DMS79 (cell line): ENCODE measurements around the gene CST8.

Source experiments
- DNase-seq: peaks from one replicate; lab custom pipeline; 2025; lab: John Stamatoyannopoulos, UW

Gene CST8

GRCh38 chr20:23476015-23476754, 14.7 kb upstream of the CST8 start:
- no peak for DNase-seq

DNA sequence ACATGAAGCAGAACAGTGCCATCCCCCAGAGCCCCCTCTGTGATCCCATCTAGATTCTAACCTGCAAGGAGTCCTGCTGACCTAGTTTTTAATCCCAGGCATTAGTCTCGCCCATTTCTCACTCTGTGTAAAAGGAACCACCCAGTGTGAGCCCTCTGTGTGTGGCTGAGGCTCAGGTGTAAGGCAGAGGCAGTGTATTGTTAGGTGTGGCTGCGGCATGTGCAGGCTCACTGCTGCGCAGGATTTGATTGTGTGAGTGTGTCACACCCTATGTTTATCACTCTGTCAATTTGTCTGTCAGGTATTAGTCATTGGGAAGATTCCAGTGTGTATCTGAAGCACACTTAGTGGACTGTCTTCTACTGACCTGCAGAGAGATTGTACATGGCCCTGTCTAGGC, 13.7 kb upstream of the CST8 start:
- no peak for DNase-seq

GRCh38 chr20:23479043-23479442, 11.9 kb upstream of the CST8 start:
- no peak for DNase-seq

DNA sequence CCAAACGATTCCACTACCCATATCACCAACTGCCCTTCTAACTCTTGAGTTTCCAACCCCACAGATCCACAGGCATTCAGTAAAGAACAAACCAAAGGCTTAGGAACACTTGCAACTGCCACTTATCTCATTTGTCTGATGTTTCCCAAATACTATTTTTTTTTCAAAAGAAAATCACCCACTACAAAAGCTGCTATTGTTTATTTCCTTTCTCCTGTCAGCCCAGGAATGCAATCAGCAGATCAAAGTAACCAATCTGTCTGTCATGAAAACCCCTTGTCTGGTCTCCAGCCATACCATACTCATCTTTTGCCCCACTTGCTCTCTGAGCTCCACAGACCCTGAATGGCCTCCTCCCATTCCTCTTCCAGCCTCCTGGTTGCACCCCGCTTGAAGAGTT, 8.8 kb upstream of the CST8 start:
- no peak for DNase-seq

- DNase-seq = no peak
Observed at GRCh38 chr20:23484081-23484480, 6.8 kb upstream of the CST8 start.

DNA sequence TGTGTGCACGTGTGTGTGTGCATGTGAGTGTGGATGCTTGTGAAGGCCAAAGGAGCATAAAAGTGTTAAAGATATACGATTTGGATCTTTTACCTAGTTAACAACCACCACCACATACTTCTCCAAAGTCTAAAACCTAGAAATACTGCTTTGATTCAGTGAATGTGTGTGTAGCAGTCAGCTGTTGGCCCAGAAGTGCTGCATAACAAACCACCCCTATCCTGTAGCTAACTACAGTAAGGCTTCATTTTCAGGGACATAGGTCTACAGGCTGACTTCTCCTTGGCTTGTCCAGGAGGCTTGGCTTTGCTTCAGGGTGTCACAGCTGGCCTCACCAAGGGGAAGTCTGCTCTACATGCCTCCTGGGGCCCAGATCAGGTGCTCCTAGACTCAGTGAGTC, 2.4 kb upstream of the CST8 start:
- no peak for DNase-seq

- no peak for DNase-seq
Observed at GRCh38 chr20:23488996-23489395, 1.9 kb upstream of the CST8 start.

DNA sequence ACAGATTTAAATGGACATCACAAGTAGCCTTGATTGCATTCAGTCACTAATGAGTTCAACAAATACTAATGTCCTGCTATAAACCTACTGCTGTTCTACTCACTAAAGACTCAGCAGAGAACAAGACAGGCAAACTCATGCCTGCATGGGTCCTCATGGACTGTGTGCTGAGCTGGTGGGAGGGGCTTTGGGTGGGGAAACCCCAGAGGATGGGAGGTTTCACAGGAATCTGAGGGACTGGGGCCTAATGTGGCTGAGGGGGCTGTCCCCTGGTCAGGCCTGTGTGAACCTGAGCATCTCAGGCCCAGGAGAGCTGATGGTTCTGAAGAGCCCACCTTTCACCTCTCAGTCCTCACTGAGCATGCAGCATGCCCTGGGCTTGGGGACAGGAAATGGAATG, 1.4 kb downstream of the CST8 start:
- no peak for DNase-seq

- no peak for DNase-seq
Observed at GRCh38 chr20:23493172-23493772, 2.4 kb downstream of the CST8 start.

DNA sequence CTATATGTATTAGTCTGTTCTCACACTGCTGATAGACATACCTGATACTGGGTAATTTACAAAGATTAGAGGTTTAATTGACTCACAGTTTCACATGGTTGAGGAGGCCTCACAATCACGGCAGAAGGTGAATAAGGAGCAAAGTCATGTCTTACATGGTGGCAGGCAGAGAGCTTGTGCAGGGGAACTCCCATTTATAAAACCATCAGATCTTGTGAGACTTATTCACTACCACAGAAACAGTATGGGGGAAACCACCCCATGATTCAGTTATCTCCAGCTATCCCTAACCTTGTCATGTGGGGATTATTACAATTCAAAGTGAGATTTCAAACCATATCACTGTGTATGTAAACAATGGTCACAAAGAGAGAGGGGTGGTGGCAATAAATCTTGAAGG, 6.6 kb downstream of the CST8 start:
- no peak for DNase-seq

DNA sequence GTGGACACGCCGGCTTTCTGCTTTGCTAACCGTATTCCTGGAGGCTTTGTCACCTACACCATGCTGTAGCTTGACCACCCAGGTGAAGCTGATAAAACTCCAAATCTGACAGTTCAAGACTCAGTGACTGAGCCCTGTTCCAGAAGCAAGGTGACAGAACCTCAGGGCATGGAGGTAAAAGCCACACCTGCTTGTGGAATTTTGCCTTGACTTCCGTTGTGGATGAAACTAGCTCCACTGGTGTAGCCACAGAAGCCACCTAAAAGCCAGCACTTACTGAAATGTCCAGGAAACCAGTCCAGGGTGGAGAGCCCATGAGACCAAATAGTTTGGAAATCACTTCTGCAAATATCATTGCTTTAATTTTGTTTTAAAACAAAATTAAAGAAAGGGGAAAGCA, 11.0 kb downstream of the CST8 start:
- DNase-seq = no peak

GRCh38 chr20:23503649-23504048, 12.7 kb downstream of the CST8 start:
- no peak for DNase-seq

- no peak for DNase-seq
Observed at GRCh38 chr20:23507346-23507745, 16.4 kb downstream of the CST8 start.

- no peak for DNase-seq
Observed at GRCh38 chr20:23508449-23509229, 17.7 kb downstream of the CST8 start.

- no peak for DNase-seq
Observed at GRCh38 chr20:23509247-23509913, 18.5 kb downstream of the CST8 start.

GRCh38 chr20:23510000-23510590, 19.2 kb downstream of the CST8 start:
- no peak for DNase-seq

- DNase-seq = no peak
Observed at GRCh38 chr20:23513164-23513563, 22.2 kb downstream of the CST8 start.

DNA sequence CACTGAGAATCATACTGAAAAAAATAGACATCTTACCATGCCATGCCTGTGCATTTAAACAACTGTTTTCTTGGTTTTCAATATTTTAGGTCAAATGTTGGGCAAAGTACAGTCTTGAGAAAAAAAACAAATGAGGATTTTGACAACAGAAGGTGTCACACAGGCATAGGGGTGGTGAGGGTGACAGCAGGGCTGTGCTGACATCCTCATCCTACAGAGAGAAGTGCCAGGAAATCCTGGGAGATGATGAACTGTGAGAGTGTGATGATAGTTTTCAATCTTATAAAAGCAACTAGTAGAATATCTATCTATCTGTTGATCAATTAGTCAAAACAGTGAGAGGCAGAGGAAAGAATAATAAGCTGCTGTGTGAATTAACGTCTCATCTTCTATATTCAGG, 23.9 kb downstream of the CST8 start:
- DNase-seq = no peak

DNA sequence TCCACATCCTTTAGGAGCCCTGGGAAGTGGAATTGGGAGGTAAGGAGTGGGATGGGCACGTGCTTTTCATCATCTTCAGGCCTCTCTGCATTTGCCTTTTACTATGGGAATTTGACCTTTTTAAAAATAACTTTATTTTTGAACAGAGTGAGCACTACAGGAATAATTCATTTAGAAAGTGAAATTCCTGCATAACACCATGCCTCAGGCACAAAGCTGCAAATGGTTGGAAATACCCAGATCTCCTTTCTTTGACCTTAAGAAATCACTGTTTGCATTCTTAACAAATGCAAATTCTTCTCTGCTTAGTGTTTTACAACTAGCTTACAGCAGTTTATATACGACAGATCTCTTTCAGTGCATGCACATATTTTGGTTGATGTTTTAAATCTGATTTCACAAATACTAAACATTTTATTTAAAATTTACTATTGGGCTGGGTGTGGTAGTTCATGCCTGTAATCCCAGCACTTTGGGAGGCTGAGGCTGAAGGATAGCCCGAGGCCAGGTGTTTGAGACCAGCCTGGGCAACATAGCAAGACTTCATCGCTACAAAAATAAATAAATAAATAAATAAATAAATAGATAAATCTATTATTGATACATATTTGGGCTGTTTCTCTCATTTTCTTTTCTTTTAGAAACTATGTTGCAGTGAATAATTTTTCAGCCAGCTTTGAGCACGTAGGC, 24.5 kb downstream of the CST8 start:
- no peak for DNase-seq

- DNase-seq = no peak
Observed at GRCh38 chr20:23517719-23518118, 26.8 kb downstream of the CST8 start.

GRCh38 chr20:23519556-23519955, 28.6 kb downstream of the CST8 start:
- no peak for DNase-seq

DNA sequence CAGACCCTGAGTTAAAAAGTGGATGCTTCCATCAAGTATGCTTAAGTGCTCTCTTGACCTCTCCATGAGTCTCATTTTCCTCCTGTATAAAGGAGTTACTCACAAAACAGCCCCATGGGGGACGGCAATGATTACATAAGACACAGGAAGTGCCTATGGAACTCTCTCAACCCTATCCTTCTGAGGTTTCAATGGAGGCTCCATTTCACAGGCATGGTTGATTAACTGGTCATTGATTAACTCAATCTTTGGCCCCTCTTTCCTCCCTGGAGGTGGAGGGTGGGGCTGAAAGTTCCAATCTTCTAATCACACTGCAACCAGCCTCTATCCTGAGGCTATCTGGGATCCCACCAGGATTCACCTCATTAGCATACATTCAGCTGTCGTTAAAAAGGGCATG, 29.3 kb downstream of the CST8 start:
- DNase-seq = no peak
